ENCODE data around the gene SLC27A5.
"Not testable (repeated sequence)": the region's sequence is repeated elsewhere in the genome, so short reads cannot be mapped to it uniquely, and the experiment has no call there.

SLC27A5 gene

GRCh38 chr19:58484349-58484748 lies 27.4 kb downstream of the SLC27A5 start:
- not testable (repeated sequence) for DNase-seq

GRCh38 chr19:58483776-58484175 lies 28.0 kb downstream of the SLC27A5 start:
- DNase-seq, result no peak

- DNase-seq, result no peak
These were observed 29.4 kb downstream of the SLC27A5 start for GRCh38 chr19:58482372-58482771.

- DNase-seq, result no peak
These were observed 31.0 kb downstream of the SLC27A5 start for GRCh38 chr19:58480831-58481230.

- DNase-seq, result no peak
These were observed 31.3 kb downstream of the SLC27A5 start for GRCh38 chr19:58480481-58480830.

GRCh38 chr19:58479736-58480480 lies 31.9 kb downstream of the SLC27A5 start:
- no peak for DNase-seq

- DNase-seq, result no peak
These were observed 32.5 kb downstream of the SLC27A5 start for GRCh38 chr19:58479303-58479702.

GRCh38 chr19:58477871-58478270 lies 33.9 kb downstream of the SLC27A5 start:
- DNase-seq, result no peak

GRCh38 chr19:58477130-58477529 lies 34.7 kb downstream of the SLC27A5 start:
- no peak for DNase-seq

- DNase-seq, result no peak
These were observed 35.2 kb downstream of the SLC27A5 start for GRCh38 chr19:58476498-58477015.

GRCh38 chr19:58475714-58476497 lies 35.9 kb downstream of the SLC27A5 start, which contains the start of gene ZNF446:
TSS of gene ZNF446 (plus strand) at chr19:58476352. CDS start at chr19:58477219, 867 bp downstream.
- peak; percentile 93 for DNase-seq

GRCh38 chr19:58474997-58475713 lies 36.6 kb downstream of the SLC27A5 start:
- no peak for DNase-seq

- DNase-seq, result no peak
These were observed 37.3 kb downstream of the SLC27A5 start for GRCh38 chr19:58474291-58474996.

- no peak for DNase-seq
These were observed 38.0 kb downstream of the SLC27A5 start for GRCh38 chr19:58473775-58474174.

GRCh38 chr19:58471736-58472135 lies 40.1 kb downstream of the SLC27A5 start:
- DNase-seq, result no peak

- not testable (repeated sequence) for DNase-seq
These were observed 40.8 kb downstream of the SLC27A5 start for GRCh38 chr19:58470837-58471543.

GRCh38 chr19:58469241-58470013 lies 42.4 kb downstream of the SLC27A5 start:
- no peak for DNase-seq

- no peak for DNase-seq
These were observed 43.5 kb downstream of the SLC27A5 start for GRCh38 chr19:58468216-58468839.

GRCh38 chr19:58466760-58467589 lies 44.8 kb downstream of the SLC27A5 start, which contains the start of gene ZNF324:
TSS of gene ZNF324 (plus strand) at chr19:58467080. CDS start at chr19:58469186, 2,106 bp downstream.
- peak; percentile 96 for DNase-seq

Measured in NCI-H774 (cell line).